GM18951 (cell line): ENCODE data around the gene CEP63.
"Not testable (repeated sequence)": the region's sequence is repeated elsewhere in the genome, so short reads cannot be mapped to it uniquely, and the experiment has no call there.

Experiments
- POLR2A ChIP-seq: IDR thresholded peaks from 4 replicates; pipeline ENCODE4 v1.6.1; 2011; ENCODE audit warnings: mild to moderate bottlenecking; ENCODE audit not compliant: insufficient read length, insufficient read depth; ENCODE audit errors: extremely low read depth
- in situ Hi-C: fragments of 300-500 bp; cut with MboI; formaldehyde crosslinking; loops from one replicate; pipeline ENCODE4 v1.12.0; 2022; ENCODE audit warnings: low sequenced_read_pairs, mixed read lengths, inconsistent platforms; ENCODE audit not compliant: unreplicated experiment

Gene CEP63

GRCh38 chr3:134542287-134542958 lies 56.6 kb downstream of the CEP63 start:
- no peak for TF ChIP-seq POLR2A
- in situ Hi-C loops = no loop called here

- no peak for TF ChIP-seq POLR2A
- in situ Hi-C loops = no loop called here
Measured at GRCh38 chr3:134543113-134543512, 57.3 kb downstream of the CEP63 start.

- in situ Hi-C loops = no loop called here
- no peak for TF ChIP-seq POLR2A
Measured at GRCh38 chr3:134544316-134544715, 58.5 kb downstream of the CEP63 start.

GRCh38 chr3:134544783-134545182 lies 58.9 kb downstream of the CEP63 start:
- in situ Hi-C loops = not testable (repeated sequence)

GRCh38 chr3:134545818-134546217 lies 60.0 kb downstream of the CEP63 start:
- TF ChIP-seq POLR2A = no peak
- in situ Hi-C loops = no loop called here

- in situ Hi-C loops = no loop called here
- no peak for TF ChIP-seq POLR2A
Measured at GRCh38 chr3:134552784-134553183, 66.9 kb downstream of the CEP63 start.

- no peak for TF ChIP-seq POLR2A
- in situ Hi-C loops = no loop called here
Measured at GRCh38 chr3:134559591-134559990, 73.7 kb downstream of the CEP63 start.

- in situ Hi-C loops = no loop called here
- no peak for TF ChIP-seq POLR2A
Measured at GRCh38 chr3:134562055-134562454, 76.2 kb downstream of the CEP63 start.

- in situ Hi-C loops = no loop called here
- no peak for TF ChIP-seq POLR2A
Measured at GRCh38 chr3:134563601-134564000, 77.7 kb downstream of the CEP63 start.

GRCh38 chr3:134564991-134565390 lies 79.1 kb downstream of the CEP63 start:
- TF ChIP-seq POLR2A = no peak
- in situ Hi-C loops = no loop called here

GRCh38 chr3:134567605-134568004 lies 81.7 kb downstream of the CEP63 start:
- TF ChIP-seq POLR2A = no peak
- in situ Hi-C loops = no loop called here

GRCh38 chr3:134568790-134569189 lies 82.9 kb downstream of the CEP63 start:
- TF ChIP-seq POLR2A = no peak
- in situ Hi-C loops = no loop called here

- in situ Hi-C loops = not testable (repeated sequence)
Measured at GRCh38 chr3:134569899-134570298, 84.0 kb downstream of the CEP63 start.

GRCh38 chr3:134576426-134576825 lies 90.6 kb downstream of the CEP63 start:
- TF ChIP-seq POLR2A = no peak
- in situ Hi-C loops = no loop called here

- no peak for TF ChIP-seq POLR2A
- in situ Hi-C loops = no loop called here
Measured at GRCh38 chr3:134576831-134577230, 91.0 kb downstream of the CEP63 start.
